NCI-H2107 (cell line): ENCODE results near the gene GUCY1A2.

ENCODE experiments used
- DNase-seq: peaks from one replicate; lab custom pipeline; 2025; lab: John Stamatoyannopoulos, UW

Gene GUCY1A2

DNA sequence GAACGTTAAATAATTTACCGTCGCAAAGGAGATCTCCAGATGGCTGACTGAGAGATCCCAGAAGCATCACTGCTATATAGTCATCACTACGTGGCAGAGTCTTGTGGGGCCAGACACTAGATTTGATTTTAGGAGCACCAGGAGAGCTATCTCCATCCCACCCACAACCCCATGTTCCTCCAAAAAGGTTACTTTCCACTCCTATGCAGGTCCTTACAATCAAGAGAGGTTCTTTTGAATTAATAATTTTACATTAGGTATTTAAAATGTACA is 19.4 kb downstream of the GUCY1A2 start:
- no peak for DNase-seq

DNA sequence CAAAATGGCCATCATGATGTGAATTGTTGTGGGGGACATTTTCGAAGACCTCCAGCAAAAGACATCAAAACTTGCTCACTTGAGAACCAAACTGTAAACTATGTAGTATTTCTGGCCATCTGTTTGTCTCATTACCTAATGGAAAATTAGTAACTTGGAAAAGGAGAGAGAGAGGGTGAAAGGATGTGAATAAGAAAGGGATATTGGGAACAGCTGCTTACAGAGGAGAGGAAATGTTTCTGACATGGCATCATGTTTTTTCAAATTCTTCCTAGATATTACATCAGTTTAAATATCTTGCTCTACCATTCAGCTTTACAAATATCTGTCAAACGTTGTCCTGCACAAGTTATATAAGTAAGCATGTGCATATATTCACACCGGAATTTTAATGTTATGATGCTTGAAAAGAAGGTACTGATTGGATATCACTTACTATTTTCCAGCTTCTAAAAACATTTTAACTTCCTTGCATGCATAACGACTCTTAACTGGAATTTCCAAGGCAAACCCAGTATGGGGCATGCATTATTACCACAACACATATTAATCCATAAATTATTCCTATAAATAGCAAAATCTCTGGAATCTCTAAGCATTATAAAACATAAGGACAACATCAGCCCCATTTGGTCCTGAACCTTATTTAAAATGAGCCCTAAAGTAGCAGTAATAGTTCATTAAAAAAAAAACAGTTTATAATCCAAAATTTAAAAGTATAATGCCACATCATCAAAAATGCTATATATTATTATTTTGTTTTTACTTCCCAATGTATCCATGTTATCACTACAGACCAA is 20.0 kb downstream of the GUCY1A2 start:
- DNase-seq = no peak

DNA sequence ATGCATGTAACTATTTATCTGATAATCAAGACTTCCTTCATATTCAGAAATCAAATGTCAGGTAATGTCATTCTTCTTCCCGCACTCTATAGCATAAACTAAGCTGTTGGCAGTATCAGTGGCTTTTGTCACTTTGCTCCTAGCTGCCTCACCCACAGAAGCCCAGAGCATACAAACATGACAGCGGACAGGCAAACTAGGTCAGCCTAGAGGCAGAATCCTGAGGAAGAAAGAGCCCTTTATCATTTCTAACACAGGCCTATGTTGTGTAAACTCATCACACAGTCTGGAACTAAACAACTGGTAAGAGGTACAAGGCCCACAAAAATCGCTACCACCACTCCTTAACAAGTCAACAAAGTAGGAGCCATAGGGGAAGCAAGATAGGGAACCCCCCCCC is 21.0 kb downstream of the GUCY1A2 start:
- no peak for DNase-seq

DNA sequence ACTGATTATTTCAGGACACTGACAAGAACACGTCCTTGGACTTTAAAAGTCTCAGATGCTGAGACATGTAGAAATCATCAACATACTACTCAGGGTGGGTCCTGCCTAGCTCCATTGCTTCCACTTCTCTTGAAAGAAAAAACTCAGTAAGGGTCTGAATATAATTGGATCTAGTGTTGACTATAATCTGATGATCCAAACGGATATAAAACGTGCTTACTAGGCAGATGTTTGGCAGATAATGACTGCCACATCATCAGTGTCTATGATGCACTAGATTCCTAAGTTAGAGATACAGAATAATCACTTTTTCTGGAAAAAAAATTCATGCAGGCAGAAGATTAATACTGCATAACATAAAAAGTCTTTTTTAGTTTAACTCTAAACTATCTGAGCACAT is 21.6 kb downstream of the GUCY1A2 start:
- DNase-seq = no peak

DNA sequence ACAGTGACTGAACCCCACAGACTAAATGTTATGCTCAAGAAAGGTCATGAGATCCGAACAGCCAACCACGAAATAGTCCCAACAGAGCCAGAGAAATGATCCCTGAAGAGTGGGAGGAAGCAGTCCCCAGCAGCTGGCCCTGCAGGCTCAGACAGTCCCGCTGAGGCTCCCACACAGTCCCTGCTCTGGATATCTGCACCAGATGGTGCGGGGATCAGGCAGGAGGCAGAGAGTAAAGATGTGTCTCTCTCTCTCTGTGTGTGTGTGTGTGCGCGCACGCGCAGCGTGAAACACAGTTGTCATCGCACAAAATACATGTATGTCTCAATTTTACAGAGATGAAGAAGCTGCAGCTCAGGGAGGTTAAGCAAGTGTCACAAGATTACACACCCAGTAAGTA is 27.9 kb downstream of the GUCY1A2 start:
- no peak for DNase-seq

DNA sequence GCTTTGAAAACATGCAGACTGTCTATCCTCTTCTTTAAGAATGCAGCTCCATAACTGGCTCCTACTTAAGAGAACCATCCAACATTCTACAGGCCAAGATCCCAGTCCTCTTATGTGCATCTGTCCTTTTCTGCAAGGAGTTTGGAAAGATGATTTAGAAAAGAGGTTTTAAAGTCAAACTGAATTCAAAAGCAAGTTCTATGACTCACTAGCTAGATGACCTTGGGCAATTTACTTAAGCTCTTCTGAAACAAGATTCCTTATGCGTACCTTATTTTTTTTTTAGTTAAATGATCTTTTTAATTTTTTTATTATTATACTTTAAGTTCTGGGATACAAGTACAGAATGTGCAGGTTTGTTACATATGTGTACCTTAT is 29.2 kb downstream of the GUCY1A2 start:
- no peak for DNase-seq

DNA sequence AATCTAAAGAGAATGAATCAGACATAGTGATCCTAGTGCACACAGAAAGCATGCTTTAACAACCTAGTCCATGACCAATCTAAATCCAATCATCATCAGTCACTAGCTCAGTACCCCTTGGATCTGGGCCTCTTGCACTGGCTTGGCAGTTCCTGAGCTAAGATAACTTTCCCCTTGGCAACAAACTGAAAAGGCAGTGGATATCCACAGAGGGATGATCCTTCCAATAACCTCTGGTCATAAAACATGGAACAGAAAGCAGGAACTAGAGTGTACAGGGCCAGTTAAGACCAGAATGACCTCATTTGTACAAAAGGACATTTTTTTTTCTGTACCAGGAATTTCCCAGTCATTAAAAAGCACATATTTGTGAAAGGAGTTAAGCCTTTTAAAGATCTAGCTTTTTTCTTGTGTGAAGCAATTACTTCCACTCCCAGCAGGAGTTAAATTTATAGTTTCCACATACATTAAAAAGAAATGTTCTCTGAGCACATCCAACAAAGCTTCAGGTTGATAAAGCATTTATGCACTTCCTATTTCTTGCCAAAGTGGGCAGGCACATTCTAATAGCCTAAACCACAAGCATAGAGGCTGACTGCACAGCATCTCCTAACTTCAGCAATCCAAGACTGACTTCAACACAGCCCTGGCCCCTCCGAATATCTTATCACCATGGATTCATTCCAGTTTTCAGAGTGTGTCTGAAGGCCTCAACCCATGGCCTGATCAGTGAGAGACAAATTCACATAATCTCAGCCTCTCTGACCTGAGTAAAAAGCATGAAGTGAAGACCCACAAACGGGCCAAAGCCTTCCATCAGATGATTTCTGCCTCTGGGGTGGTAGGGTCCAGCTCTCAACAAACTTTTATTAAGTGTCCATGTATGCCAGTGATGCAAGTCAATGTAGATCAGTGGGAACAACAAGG is 29.9 kb downstream of the GUCY1A2 start:
- no peak for DNase-seq

DNA sequence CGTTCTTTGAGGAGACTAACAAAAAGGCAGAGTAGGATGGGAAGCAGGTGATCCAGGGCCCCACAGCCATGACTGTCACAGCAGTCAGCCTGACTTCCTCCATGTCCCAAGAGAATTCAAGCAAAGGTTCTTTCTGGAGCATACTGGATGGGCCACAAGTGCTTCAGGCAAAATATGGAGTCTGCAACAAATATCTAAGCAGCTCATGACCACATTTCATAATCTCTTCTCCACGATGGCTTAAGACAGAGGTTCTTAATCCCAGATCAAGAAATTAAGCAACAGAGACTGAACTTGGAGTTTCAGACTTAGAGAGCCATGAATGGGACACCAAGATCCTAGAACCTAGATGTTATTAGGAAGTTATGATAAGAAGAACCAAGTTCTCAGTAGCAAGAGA is 31.6 kb downstream of the GUCY1A2 start:
- no peak for DNase-seq

DNA sequence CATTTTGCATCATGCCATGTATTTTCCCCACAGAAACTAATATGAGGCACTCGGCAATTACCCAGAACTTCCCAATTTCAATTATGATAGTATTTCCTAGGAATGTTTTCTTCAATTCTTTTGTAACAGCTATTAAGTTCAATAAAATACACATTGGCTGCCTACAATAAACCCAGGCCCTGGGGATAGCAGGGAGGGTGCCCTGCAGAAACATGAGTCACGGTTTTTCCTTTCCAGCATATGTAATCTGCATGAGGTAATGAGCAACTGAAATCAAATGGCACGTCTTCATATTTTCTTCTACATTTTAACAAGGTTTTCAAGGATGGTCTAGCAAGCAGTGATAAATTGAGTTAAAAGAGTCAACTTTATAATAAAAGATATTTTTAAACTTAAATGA is 32.0 kb downstream of the GUCY1A2 start:
- no peak for DNase-seq

DNA sequence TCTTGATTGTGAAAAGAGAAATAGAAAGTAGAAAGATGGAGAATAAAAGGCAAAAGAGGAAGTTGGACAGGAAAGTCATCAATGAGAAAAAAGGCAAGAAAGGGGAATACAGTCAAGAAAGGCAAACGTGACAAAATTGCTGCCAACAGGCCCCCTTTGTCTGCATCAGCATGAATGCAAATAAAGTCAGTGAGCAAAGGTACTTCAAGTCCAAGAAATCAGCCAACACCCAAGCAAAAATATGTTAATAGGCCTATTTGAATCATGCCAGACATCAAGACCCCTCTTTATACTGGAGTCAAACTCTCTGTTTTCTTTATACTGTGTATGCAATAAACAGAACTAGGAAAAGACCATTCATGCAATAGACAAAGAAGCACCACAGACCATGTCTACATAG is 34.3 kb downstream of the GUCY1A2 start:
- DNase-seq = no peak

DNA sequence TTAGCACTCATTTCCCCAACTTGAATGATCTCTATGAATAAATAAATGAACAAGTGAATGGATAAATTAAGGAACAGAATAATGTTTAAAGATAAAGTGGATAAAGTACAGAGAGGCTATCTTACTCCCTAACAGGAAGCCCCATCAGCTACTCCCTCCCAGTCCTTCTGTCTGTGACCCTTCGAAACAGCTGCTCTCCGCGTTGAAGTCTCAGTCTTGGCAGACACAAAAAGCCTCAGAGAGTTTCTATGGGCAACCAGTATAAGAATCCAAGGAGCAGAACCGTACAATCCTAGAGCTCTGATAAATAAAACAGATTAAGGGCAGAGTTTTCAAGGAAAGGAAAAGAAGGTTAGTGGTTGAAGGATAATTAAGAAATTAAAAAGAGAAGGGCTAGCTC is 35.0 kb downstream of the GUCY1A2 start:
- DNase-seq = no peak

DNA sequence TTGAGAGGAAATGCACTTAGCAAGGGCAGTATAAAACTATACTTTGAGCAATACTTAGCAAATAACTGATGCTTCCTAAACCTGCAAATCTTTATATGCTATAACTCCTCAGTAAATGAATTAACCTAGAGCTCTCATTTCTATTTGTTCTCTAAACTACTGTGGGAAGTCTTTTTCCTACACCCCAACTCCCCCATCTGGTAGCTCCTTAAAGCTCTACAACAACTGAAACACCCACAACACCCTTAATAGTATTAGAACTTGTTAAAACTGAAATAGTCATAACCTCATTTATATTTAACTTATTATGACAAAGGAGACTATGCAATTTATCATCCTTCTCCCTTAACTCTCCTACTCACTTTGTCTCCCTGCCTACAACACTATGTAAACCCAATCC is 43.4 kb downstream of the GUCY1A2 start:
- DNase-seq = no peak

DNA sequence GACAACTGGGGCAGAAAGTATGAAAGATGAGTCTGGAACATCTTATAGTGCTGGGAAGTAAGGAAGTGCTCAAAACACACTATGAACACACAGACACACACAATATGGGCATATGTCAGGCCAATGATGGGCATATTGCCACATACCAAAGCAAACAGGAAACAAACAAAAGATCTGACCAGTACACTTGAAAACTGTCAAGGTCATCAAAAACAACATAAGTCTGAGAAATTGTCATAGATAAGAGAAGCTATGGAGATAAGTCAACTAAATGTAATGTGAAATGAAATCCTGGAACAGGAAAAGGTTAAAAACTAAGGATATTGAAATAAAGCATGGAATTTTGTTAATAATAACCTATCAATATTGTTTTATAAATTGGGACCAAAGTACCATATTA is 46.4 kb downstream of the GUCY1A2 start:
- no peak for DNase-seq

DNA sequence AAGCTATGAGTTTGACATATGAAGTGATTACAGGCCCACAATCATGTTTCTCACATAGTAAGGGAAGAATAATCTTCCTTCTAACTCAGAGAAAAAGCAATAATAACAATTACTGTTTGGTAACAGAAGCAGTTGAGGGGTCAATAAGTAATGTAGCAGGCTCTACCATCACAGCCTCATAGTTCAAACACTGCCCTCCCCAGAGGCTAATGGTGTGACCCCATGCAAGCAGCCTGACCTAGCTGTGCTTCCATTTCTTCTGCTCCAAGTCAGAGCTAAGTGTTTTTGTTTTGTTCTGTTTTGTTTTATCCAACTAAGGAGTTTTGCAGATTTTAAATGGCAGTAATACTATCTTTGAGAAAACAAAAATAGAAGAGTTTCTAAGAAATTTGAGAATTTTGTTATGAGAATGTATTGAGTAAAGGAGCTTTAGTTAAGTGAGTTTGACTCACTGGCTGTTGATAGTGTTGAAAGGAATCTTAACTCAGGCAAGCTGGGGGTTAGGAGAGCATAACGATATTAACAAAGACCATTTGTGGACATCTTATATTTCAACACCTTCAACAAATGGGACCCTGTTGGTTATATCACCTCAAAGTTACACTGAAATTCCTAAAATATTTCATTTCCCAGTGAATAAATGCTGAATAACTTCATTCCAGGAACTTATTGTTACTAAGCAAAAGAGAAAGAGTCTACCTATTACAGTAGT is 48.5 kb downstream of the GUCY1A2 start:
- no peak for DNase-seq

DNA sequence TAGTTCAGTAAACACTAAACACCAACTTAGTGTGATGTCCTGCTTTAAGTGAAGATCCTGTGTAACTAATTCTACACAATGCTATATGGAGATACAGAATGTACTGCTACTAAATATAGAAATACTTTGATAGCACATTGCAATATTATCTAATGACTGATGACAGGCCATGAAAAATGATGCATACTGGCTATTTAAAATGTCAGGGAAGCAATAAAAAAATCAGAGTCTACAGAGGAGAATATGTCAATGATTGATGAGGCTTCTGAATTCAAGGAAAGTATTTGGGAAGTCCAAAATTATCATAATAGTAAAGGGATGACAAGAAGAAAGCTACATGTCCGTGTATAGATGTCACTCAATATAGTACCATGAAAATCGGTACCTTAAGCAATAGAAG is 55.3 kb downstream of the GUCY1A2 start:
- no peak for DNase-seq

DNA sequence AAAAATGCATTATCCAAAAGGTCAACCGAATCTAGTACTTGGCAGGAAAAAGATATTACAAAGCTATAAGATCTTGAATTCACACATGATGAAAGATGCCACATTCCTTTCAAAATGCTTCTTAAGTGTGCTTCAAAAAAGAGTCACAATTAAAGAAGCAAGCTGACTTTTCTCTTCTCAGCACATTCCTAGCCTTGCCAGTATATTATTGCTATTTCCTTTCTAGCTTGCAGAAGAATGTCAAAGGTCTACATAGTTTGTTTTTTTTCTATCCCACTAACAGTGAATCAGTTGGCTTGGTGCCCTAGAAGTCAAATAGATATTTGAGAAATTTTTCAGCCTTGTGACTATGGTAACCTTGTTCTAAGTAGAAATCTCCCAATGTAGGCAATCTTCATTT is 56.8 kb downstream of the GUCY1A2 start:
- DNase-seq = no peak

DNA sequence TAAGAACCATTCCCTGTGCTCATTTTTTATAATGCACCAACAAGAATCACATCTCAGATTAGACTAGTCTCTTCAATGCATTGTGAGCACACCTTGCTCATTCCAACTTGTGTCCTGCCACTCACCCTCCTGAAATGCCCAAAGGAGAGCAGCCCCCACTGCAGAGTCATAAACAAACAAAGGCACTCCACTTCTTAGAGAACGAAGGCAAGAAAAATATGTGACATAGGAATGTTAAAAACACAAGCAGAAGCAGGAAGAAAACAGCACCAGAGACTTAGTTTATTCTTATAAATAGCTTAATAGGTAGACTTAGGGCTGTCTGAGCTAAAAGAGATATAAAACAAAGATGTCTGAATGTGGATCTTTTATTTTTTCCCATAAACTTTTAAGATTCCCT is 57.2 kb downstream of the GUCY1A2 start:
- no peak for DNase-seq

DNA sequence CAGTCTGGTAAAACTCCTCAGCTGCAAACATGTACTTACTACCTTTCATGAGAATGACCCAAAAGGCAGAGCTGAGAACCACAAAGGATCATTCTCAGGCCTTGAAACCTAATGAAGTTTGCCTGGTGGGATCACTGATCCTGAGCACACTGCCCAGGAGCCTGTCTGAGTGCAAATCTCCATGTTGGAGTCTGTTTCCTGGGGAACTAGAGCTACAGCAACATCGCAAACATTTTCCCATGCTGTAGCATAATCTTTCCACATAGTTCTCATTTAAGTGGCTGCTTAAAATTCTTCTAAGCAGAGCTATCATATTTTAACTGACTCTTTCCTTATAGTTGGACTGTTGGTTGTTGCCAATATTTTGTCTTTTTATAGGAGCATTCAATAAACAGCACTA is 58.5 kb downstream of the GUCY1A2 start:
- no peak for DNase-seq

DNA sequence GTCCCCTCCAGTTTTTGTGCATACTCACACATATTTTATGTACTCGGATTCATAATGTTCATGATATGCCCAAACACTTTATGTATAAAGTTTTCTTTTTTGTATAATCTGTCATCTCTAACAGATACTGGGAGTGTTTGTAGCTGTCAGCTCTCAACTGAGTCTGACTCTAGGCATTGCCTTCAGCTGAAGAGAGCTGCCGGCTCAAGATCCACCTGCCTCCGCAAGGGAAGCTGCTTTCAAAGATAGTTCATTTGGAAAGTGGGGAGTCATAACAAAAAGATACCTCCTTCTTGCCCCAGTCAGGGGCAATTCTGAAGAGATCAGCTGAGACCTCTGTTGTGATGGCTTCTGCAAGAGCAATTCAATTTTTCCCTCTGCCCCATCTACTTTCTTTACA is 58.9 kb downstream of the GUCY1A2 start:
- no peak for DNase-seq

DNA sequence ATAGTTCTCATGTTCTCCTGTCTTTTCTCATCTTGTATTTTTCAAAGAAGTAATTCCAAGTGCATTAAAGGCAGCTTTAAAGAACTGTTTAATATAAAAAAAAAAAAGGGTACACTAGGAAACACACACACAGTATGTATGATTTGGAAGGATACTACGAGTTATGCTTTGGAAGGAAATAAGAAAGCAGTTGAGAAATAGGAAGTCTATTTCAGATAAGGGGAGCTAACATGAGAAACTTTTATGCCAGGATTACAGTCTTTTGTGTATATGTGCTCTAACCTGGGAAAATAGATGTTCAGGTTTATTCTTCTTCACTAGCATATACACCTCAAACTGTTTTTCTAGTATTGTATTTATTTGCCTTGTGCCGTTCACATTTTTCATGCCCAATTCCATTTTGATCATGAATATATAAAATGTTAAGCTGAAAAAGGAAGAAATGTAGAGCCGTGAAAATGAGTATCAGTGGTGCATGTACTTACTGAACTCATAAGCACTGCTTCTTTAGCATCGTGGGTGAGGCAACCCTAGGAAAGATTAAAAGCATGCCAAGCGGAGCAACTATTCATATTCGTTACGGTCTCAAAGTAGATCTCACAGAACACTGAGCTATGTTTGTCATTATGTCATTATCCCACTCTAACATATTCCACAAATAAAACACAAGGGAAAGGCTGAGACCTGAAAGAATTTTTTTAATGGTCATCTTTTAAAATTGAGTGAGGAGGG is 59.6 kb downstream of the GUCY1A2 start:
- DNase-seq = no peak

DNA sequence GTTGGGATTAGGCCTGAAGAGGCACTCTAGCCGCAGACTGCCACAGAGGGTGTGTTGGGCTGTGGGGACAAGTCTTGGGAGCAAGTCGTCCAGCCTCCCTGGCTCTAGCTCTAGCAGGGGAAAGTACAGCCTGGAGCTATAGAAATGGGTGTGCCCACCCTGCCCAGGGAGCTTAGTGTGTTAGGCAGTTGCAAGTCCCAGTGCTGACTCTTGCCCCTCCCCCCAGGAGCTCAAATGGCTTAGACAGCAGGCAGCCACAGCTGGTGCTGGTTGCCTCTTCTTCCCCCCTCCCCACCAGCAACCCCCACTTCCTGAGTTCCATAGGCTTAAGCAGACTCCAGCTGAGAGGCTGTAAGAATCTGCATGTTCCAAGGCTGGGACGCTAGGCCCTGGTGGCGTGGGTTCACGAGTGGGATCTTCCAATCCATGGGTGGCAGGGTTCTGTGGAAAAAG is 61.2 kb downstream of the GUCY1A2 start:
- DNase-seq = no peak

DNA sequence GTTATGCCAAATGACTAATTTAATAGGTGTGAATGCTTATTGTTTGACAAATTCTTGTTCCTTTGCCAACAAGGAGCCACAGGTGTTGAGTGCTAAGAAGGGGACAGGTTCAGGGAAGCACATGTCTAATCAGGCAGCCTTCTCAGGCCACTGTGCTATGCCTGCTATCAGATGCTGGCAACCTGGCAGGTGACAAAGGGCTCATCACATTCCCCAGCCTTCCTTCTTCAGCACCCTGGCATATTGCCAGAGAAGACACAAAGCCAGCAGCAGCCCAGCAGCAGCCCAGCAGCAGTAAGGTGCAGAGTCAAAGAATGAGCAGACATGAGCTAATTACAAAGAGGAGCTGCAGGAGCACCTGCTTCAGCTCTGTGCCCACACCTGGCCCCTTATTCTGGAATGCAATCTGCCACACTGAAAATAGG is 68.2 kb downstream of the GUCY1A2 start:
- no peak for DNase-seq
